Neural crest cell (in vitro differentiated cells): ENCODE measurements around the gene DOK5. TPM values are rescaled to one million over a fixed set of nuclear protein-coding genes. Genes with fewer than 3 reads are reported as not detected.
"Not testable (repeated sequence)": the region's sequence is repeated elsewhere in the genome, so short reads cannot be mapped to it uniquely, and the experiment has no call there.

Source experiments
- DNase-seq: peaks from one replicate; pipeline ENCODE4 v3.0.0; 2021; ENCODE audit warnings: low read depth, mixed read lengths, low spot score
- H3K27ac Mint-ChIP-seq: one replicate; pipeline ENCODE4 v1.8.0; 2021; ENCODE audit warnings: mild to moderate bottlenecking, mixed read lengths; ENCODE audit not compliant: unreplicated experiment
- H3K27me3 Mint-ChIP-seq: 2 replicates; pipeline ENCODE4 v1.8.0; 2021; ENCODE audit warnings: low read depth, mild to moderate bottlenecking, mixed read lengths
- H3K36me3 Mint-ChIP-seq: 2 replicates; pipeline ENCODE4 v1.8.0; 2021; ENCODE audit warnings: low read depth, mild to moderate bottlenecking, mixed read lengths
- H3K4me1 Mint-ChIP-seq: 2 replicates; pipeline ENCODE4 v1.8.0; 2021; ENCODE audit warnings: mixed read lengths
- H3K4me3 Mint-ChIP-seq: one replicate; pipeline ENCODE4 v1.8.0; 2021; ENCODE audit warnings: mild to moderate bottlenecking, mixed read lengths
- H3K9me3 Mint-ChIP-seq: 2 replicates; pipeline ENCODE4 v1.8.0; 2021; ENCODE audit warnings: mixed read lengths
- total RNA-seq: library from RNA; stranded (reverse); gene quantifications from 2 replicates; pipeline ENCODE4 v1.2.1, GENCODE V29; 2021
- TF ChIP-seq, protein P1 (sequence below): fragments of 200-600 bp; sonication (generic); conservative IDR thresholded peaks from 2 replicates; pipeline ENCODE4 v1.5.0; 2021; ENCODE audit warnings: antibody characterized with exemption, mild to moderate bottlenecking

The DOK5 gene
- total RNA-seq, 1 donor from 2014 or later, result 4.4 TPM

GRCh38 chr20:54434196-54434595 lies 41.2 kb upstream of the DOK5 start:
- H3K4me1 Mint-ChIP-seq, result peaks cover 3% of the 10 kb centered on the region
- H3K4me3 Mint-ChIP-seq, result no peak overlapping the region
- no peak overlapping the region for H3K27ac Mint-ChIP-seq
- DNase-seq, result no peak
- H3K9me3 Mint-ChIP-seq, result no peaks in the 10 kb centered on the region
- H3K27me3 Mint-ChIP-seq, result no peaks in the 10 kb centered on the region
- no peaks in the 10 kb centered on the region for H3K36me3 Mint-ChIP-seq
- TF ChIP-seq, protein P1, sequence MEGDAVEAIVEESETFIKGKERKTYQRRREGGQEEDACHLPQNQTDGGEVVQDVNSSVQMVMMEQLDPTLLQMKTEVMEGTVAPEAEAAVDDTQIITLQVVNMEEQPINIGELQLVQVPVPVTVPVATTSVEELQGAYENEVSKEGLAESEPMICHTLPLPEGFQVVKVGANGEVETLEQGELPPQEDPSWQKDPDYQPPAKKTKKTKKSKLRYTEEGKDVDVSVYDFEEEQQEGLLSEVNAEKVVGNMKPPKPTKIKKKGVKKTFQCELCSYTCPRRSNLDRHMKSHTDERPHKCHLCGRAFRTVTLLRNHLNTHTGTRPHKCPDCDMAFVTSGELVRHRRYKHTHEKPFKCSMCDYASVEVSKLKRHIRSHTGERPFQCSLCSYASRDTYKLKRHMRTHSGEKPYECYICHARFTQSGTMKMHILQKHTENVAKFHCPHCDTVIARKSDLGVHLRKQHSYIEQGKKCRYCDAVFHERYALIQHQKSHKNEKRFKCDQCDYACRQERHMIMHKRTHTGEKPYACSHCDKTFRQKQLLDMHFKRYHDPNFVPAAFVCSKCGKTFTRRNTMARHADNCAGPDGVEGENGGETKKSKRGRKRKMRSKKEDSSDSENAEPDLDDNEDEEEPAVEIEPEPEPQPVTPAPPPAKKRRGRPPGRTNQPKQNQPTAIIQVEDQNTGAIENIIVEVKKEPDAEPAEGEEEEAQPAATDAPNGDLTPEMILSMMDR, result no peak

DNA sequence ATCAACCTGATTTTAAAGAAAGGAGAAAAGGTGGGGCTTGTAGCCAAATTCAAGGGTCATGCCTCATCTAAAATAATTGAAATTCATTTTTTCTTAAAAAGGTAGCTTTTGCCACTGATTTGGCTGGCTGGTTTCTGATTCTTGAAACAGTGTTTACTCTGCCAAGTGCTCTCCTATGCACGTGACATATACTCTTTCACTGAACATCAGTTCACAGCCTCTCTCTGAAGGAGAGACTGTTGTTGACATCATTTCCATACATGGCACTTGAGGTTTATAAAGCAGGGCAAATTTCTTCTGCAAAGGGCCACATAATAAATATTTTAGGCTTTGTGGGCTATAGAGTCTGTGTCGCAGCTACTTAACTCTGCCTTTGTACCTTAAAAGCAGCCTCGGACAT lies 40.4 kb upstream of the DOK5 start:
- H3K4me3 Mint-ChIP-seq, result no peak overlapping the region
- H3K36me3 Mint-ChIP-seq, result no peaks in the 10 kb centered on the region
- H3K27ac Mint-ChIP-seq, result no peak overlapping the region
- no peaks in the 10 kb centered on the region for H3K27me3 Mint-ChIP-seq
- H3K4me1 Mint-ChIP-seq, result peaks cover 3% of the 10 kb centered on the region
- no peak for DNase-seq
- TF ChIP-seq, protein P1, result no peak
- no peaks in the 10 kb centered on the region for H3K9me3 Mint-ChIP-seq

DNA sequence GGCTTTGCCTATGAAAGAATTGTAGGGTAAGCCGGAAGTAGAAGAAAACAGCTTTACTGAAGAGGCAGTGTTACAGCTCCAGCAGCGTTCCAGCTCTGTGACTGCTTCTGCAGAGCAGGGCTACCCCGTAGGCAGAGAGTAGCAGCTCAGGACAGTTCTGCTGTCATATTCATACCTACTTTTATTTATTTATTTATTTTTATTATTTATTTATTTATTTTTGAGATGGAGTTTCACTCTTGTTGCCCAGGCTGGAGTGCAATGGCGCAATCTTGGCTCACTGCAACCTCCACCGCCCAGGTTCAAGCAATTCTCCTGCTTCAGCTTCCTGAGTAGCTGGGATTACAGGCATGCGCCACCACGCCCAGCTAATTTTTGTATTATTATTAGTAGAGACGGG lies 39.0 kb upstream of the DOK5 start:
- not testable (repeated sequence) for H3K4me1 Mint-ChIP-seq, H3K36me3 Mint-ChIP-seq, H3K9me3 Mint-ChIP-seq, H3K27me3 Mint-ChIP-seq, DNase-seq, H3K4me3 Mint-ChIP-seq, H3K27ac Mint-ChIP-seq

DNA sequence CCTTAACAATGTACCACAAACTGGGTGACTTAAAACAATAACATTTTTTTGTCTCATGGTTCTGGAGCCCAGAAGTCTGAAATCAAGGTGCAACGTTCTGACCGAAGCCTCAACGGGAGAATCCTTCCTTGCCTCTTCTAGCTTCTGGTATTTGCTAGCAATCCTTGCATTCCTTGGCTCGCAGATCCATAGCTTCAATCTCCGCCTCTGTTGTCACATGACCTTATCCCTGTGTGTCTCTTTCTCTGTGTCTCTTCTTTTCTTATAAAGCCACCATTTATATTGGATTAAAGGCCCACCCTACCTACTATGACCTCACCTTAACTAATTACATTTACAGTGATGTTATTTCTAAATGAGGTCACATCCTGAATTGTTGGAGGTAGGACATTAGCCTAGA lies 37.2 kb upstream of the DOK5 start:
- no peak for DNase-seq
- H3K27ac Mint-ChIP-seq, result no peak overlapping the region
- peaks cover 3% of the 10 kb centered on the region for H3K9me3 Mint-ChIP-seq
- H3K4me3 Mint-ChIP-seq, result no peak overlapping the region
- H3K27me3 Mint-ChIP-seq, result no peaks in the 10 kb centered on the region
- H3K4me1 Mint-ChIP-seq, result peaks cover under 1% of the 10 kb centered on the region
- TF ChIP-seq, protein P1, result no peak
- H3K36me3 Mint-ChIP-seq, result no peaks in the 10 kb centered on the region

DNA sequence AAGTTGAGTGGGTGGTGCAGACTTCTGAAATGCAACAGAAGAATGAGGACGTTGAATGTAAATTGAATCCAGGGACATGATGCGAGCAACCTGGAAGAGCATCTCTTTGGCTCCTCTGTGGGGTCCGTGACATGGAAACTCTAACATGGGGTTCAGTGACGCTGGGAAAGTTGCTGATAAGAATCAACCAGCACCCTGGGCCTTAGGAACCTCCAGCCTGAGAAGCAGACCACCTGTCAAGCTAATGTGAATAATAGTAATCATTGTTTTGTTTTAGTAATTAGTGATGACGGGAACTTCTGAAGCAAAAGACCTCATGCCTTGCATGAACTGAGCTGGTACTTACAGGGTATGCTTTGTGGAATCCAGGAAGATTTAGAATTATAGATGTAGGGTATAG lies 25.2 kb upstream of the DOK5 start:
- H3K9me3 Mint-ChIP-seq, result no peaks in the 10 kb centered on the region
- DNase-seq, result no peak

GRCh38 chr20:54451171-54451570 lies 24.2 kb upstream of the DOK5 start:
- TF ChIP-seq, protein P1, result no peak
- Mint-ChIP-seq H3K27me3 (peaks cover 4% of the 10 kb centered on the region), H3K27ac (no peak overlapping the region), H3K9me3 (no peaks in the 10 kb centered on the region), H3K4me3 (no peak overlapping the region), H3K36me3 (no peaks in the 10 kb centered on the region), H3K4me1 (no peaks in the 10 kb centered on the region)
- no peak for DNase-seq

More for the DNA sequence above, 25.2 kb upstream of the DOK5 start:
- TF ChIP-seq, protein P1, result no peak
- H3K27me3 Mint-ChIP-seq, result peaks cover 4% of the 10 kb centered on the region
- H3K4me1 Mint-ChIP-seq, result no peaks in the 10 kb centered on the region
- no peak overlapping the region for H3K4me3 Mint-ChIP-seq
- no peak overlapping the region for H3K27ac Mint-ChIP-seq
- H3K36me3 Mint-ChIP-seq, result no peaks in the 10 kb centered on the region
